ENCODE results near the gene TMEM161A.
"Not testable (repeated sequence)": the region's sequence is repeated elsewhere in the genome, so short reads cannot be mapped to it uniquely, and the experiment has no call there.

The TMEM161A gene

DNA sequence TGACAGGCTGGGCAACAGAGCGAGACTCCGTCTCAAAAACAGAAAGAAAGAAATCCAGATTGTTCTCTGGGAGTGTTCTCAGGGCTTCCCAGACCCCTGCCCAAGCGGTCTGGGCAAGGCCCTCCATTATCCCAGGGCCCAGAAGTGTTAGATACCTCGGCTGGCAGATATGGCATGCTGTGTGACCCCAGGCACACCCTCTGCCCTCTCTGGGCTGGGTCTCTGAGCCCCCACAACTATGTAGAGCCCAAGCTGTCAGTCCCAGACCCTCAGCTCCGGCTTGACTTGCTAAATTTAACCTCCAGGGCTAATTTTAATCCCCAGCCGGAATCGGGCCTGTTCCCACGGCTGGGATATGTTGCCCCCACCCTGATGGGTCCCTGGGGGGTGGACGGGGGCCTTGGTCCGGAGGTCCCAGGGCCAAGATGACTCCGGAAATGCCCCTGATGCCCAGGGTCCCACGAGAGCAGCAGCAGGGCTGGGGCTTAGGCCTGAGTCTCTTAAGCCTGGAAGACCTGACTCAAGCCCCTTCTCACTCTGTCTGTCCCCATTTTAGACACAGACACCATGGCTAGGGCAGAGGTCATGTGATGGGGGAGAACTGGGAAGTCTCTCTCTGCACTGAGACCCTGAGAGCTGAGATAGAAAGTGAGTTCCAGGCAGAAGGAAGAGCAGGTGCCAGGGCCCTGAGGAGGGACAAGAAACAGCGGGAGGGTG is 14.5 kb upstream of the TMEM161A start:
- H3K27ac ChIP-seq (ENCODE audit: low read length): no peak overlapping the region
- H3K4me1 ChIP-seq (ENCODE audit: control insufficient read depth in 1 of 2, insufficient read depth in 2 of 2, low read length in 2 of 2): no peaks in the 10 kb centered on the region
- H3K36me3 ChIP-seq (ENCODE audit: control insufficient read depth in 1 of 2, insufficient read depth in 2 of 2, low read length in 2 of 2): peaks cover 4 to 25% of the 10 kb centered on the region in 2 donors
- no peak overlapping the region for H3K4me3 ChIP-seq (ENCODE audit: low read depth in 1 of 2, low read length in 2 of 2)
- no peaks in the 10 kb centered on the region for H3K27me3 ChIP-seq (ENCODE audit: low read depth, low read length)
- H3K9me3 ChIP-seq (ENCODE audit: control insufficient read depth in 1 of 2, low read length in 2 of 2): no peaks in the 10 kb centered on the region

DNA sequence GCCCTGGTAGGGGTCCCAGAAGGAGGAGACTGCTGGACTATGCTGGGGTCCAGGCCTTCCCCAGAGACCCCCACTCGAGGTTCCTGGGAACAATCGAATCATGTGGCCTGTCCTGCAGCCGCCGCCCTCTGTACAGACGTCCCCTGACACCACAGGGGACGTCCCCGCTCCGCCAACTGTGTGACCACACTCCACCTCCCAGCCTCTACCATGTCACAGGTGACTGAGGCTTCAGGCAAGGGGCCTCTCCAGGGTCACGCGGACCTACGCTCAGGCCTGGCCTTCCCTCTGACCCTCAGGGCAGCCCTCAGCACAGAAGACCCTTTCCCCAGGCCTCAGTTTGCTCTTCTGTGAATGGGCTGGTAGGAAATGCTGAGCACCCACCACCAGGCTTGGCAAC is 13.1 kb upstream of the TMEM161A start:
- H3K9me3 ChIP-seq (ENCODE audit: control insufficient read depth in 1 of 2, low read length in 2 of 2): no peaks in the 10 kb centered on the region
- H3K4me3 ChIP-seq (ENCODE audit: low read depth in 1 of 2, low read length in 2 of 2): no peak overlapping the region
- H3K27ac ChIP-seq (ENCODE audit: low read length): no peak overlapping the region
- no peaks in the 10 kb centered on the region for H3K4me1 ChIP-seq (ENCODE audit: control insufficient read depth in 1 of 2, insufficient read depth in 2 of 2, low read length in 2 of 2)
- no peaks in the 10 kb centered on the region for H3K27me3 ChIP-seq (ENCODE audit: low read depth, low read length)
- peaks cover 9 to 32% of the 10 kb centered on the region in 2 donors for H3K36me3 ChIP-seq (ENCODE audit: control insufficient read depth in 1 of 2, insufficient read depth in 2 of 2, low read length in 2 of 2)

DNA sequence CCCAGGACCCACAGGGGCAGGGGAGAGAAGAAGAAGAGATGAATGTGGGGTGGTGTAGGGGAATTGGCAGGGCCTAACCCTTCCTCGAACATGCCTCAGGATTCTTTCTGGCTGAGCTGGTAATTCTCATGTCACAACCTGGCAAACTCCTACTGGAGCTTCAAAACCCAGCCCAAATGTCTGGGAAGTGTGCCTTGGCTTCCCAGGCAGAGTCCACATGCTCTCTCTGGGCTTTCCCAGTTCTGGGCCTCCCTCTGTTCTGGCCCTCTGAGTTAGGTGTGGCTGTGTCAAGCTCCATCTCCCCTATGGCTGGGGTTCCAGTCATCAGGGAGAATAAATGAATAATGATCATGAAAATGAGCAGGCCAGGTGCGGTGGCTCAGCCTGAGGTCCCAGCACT is 11.2 kb upstream of the TMEM161A start:
- H3K36me3 ChIP-seq (ENCODE audit: control insufficient read depth in 1 of 2, insufficient read depth in 2 of 2, low read length in 2 of 2): peaks cover 9 to 27% of the 10 kb centered on the region in 2 donors

DNA sequence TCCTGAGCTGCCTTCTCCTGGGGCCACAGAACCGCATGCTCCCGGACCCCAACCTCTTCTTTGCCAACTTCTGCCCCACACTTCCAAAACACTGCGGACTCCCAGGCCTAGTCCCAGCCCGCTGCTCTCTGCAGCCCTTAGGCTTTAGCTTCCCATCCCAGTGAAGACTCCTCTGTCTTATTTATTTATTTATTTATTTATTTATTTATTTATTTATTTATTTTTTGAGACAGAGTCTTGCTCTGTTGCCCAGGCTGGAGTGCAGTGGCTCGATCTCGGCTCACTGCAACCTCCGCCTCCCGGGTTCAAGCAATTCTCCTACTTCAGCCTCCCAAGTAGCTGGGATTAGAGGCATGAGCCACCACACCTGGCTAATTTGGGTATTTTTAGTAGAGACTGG is 10.2 kb upstream of the TMEM161A start:
- H3K9me3 ChIP-seq (ENCODE audit: control insufficient read depth in 1 of 2, low read length in 2 of 2); H3K4me1 ChIP-seq (ENCODE audit: control insufficient read depth in 1 of 2, insufficient read depth in 2 of 2, low read length in 2 of 2); H3K27ac ChIP-seq (ENCODE audit: low read length); H3K27me3 ChIP-seq (ENCODE audit: low read depth, low read length); H3K4me3 ChIP-seq (ENCODE audit: low read depth in 1 of 2, low read length in 2 of 2): not testable (repeated sequence)
- peaks cover 9 to 27% of the 10 kb centered on the region in 2 donors for H3K36me3 ChIP-seq (ENCODE audit: control insufficient read depth in 1 of 2, insufficient read depth in 2 of 2, low read length in 2 of 2)

More for the DNA sequence above, 11.2 kb upstream of the TMEM161A start:
- Histone ChIP-seq H3K9me3 (ENCODE audit: control insufficient read depth in 1 of 2, low read length in 2 of 2) (no peaks in the 10 kb centered on the region), H3K4me1 (ENCODE audit: control insufficient read depth in 1 of 2, insufficient read depth in 2 of 2, low read length in 2 of 2) (peaks cover 0 to 5% of the 10 kb centered on the region in 2 donors), H3K4me3 (ENCODE audit: low read depth in 1 of 2, low read length in 2 of 2) (no peak overlapping the region), H3K27me3 (ENCODE audit: low read depth, low read length) (no peaks in the 10 kb centered on the region), H3K27ac (ENCODE audit: low read length) (no peak overlapping the region)

DNA sequence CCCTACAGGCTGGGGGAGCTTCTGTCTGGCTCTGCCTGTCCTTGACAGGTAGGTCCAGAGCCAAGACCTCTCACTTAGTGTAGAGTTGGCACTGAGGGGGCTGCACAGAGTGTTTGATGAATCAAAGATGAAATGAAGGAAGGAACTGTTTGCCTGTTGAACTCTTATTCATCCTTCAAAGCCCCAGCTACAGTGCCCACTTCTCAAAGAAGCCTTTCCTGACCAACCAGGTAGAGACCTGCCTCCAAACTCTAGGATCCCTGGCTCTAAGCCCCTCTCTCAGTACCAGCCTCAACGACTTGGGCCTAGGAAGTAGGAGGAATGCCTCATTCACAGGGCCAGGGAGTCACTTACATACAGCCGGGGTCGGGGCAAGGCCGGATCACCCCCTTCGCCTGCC is 9.1 kb upstream of the TMEM161A start:
- H3K27ac ChIP-seq (ENCODE audit: low read length): no peak overlapping the region
- H3K4me1 ChIP-seq (ENCODE audit: control insufficient read depth in 1 of 2, insufficient read depth in 2 of 2, low read length in 2 of 2): peaks cover 0 to 5% of the 10 kb centered on the region in 2 donors
- peaks cover 9 to 27% of the 10 kb centered on the region in 2 donors for H3K36me3 ChIP-seq (ENCODE audit: control insufficient read depth in 1 of 2, insufficient read depth in 2 of 2, low read length in 2 of 2)
- no peaks in the 10 kb centered on the region for H3K27me3 ChIP-seq (ENCODE audit: low read depth, low read length)
- no peaks in the 10 kb centered on the region for H3K9me3 ChIP-seq (ENCODE audit: control insufficient read depth in 1 of 2, low read length in 2 of 2)
- H3K4me3 ChIP-seq (ENCODE audit: low read depth in 1 of 2, low read length in 2 of 2): no peak overlapping the region

DNA sequence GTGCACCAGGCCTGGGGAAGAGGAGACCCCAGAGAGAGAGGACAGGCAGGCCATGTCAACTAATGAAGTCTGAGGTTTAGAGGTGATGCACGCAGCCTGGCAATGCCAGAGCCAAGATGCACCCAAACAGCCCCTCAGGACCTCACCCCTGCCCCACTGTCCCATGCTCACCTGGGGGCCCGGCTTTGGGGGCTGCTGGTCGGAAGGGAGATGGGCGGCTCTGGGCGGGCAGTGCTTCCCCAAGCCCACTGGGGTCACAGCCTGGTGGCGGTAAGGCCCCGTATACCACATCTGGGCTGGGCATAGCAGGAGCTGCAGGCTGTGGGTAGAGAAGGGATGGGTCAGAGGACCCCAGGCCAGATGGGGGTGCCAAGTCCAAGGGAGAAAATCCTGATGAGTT is 8.6 kb upstream of the TMEM161A start:
- Histone ChIP-seq H3K27me3 (ENCODE audit: low read depth, low read length) (no peaks in the 10 kb centered on the region), H3K4me3 (ENCODE audit: low read depth in 1 of 2, low read length in 2 of 2) (no peak overlapping the region), H3K4me1 (ENCODE audit: control insufficient read depth in 1 of 2, insufficient read depth in 2 of 2, low read length in 2 of 2) (peaks cover 0 to 5% of the 10 kb centered on the region in 2 donors), H3K36me3 (ENCODE audit: control insufficient read depth in 1 of 2, insufficient read depth in 2 of 2, low read length in 2 of 2) (peaks cover 9 to 27% of the 10 kb centered on the region in 2 donors), H3K9me3 (ENCODE audit: control insufficient read depth in 1 of 2, low read length in 2 of 2) (no peaks in the 10 kb centered on the region), H3K27ac (ENCODE audit: low read length) (no peak overlapping the region)

DNA sequence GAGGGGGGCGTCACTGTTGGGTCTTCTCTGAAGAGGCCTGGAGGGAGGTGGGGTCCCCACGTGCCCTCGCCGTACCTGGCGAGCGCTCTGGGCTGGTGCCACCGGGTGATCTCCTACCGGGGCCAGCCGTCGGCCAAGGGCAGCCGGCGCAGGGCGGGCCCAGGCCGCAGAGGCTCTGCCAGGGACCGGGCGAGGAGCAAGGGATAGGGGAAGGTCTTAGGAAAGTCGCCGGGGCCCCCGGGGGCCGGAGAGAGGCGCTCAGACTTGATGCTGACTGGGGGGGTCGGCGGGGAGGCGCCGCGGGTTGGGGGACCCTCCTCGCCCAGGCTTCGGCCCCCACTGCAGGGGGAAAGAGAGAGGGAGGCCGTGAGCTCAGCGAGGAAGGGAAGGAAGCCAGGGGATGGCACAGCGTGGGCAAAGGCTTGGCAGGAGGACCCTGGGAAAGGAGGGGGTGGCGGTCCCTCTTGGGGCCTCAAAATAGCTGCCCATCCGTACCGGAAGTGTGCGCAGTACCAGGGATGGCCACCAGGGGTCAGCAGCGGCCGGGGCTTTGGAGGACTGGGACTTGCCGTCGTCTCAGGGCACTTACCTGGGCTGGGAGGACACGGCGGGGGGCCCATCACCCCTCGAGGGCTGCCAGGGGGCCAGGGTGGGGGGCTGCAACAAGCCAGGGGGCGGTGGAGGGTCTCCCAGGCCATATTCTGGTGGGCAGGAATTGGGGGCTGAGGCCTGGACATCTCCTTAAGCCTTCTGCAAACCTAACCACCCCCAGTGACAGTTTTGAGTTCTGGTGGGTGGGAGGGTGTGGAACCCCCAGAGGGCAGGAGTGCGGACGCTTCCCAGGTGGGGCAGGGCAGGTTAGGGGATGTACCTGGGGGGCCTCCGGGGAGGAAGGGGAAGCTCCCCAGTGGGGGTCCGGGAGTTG is 7.7 kb upstream of the TMEM161A start:
- H3K4me3 ChIP-seq (ENCODE audit: low read depth in 1 of 2, low read length in 2 of 2): peak overlapping the region in 1 of 2 donors; percentile 33
- no peaks in the 10 kb centered on the region for H3K9me3 ChIP-seq (ENCODE audit: control insufficient read depth in 1 of 2, low read length in 2 of 2)
- peaks cover 0 to 5% of the 10 kb centered on the region in 2 donors for H3K4me1 ChIP-seq (ENCODE audit: control insufficient read depth in 1 of 2, insufficient read depth in 2 of 2, low read length in 2 of 2)
- H3K36me3 ChIP-seq (ENCODE audit: control insufficient read depth in 1 of 2, insufficient read depth in 2 of 2, low read length in 2 of 2): peaks cover 9 to 27% of the 10 kb centered on the region in 2 donors
- H3K27me3 ChIP-seq (ENCODE audit: low read depth, low read length): no peaks in the 10 kb centered on the region
- no peak overlapping the region for H3K27ac ChIP-seq (ENCODE audit: low read length)

DNA sequence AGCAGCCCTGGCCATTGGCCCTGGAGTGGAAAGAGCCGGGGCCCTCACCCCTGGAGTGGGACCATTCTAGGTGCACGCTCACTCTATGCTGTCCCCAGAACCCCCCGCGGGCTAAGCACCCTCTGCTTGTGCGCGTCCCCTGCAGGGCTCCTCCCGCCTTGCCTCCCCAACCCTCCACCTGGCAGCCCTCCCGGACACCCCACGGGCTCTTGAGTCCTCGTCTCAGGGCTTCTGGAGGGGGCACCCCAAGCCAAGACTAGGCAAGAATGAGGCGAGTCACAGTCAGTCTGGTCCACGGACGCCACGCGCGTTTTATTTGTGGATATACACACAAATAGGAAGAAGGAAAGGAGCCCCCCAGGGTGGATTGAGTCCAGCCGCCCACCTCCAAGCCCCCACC is 7.0 kb upstream of the TMEM161A start:
- H3K27me3 ChIP-seq (ENCODE audit: low read depth, low read length): no peaks in the 10 kb centered on the region
- peaks cover 9 to 27% of the 10 kb centered on the region in 2 donors for H3K36me3 ChIP-seq (ENCODE audit: control insufficient read depth in 1 of 2, insufficient read depth in 2 of 2, low read length in 2 of 2)
- H3K4me1 ChIP-seq (ENCODE audit: control insufficient read depth in 1 of 2, insufficient read depth in 2 of 2, low read length in 2 of 2): peaks cover 0 to 5% of the 10 kb centered on the region in 2 donors
- no peaks in the 10 kb centered on the region for H3K9me3 ChIP-seq (ENCODE audit: control insufficient read depth in 1 of 2, low read length in 2 of 2)
- no peak overlapping the region for H3K27ac ChIP-seq (ENCODE audit: low read length)
- peak overlapping the region in 1 of 2 donors; percentile 33 for H3K4me3 ChIP-seq (ENCODE audit: low read depth in 1 of 2, low read length in 2 of 2)

DNA sequence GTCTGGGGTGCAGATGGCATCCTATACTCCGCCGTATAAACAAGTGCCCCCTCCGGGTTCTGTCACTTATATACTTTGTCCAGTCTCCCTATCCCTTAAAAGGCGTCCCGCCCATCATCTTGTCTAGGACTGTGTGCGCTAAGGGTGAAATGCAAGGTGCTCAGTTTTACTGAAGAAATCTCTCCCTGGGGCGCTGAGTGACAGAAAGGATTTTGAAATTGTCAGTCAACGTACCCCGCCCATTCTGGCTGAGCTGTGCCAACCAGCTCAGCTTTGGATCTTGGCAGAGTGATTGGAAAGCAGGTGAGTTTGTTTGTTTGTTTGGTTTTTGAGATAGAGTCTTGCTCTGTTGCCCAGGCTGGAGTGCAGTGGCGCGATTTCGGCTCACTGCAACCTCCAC is 4.1 kb upstream of the TMEM161A start:
- Histone ChIP-seq H3K27ac (ENCODE audit: low read length) (no peak overlapping the region), H3K9me3 (ENCODE audit: control insufficient read depth in 1 of 2, low read length in 2 of 2) (no peaks in the 10 kb centered on the region), H3K4me1 (ENCODE audit: control insufficient read depth in 1 of 2, insufficient read depth in 2 of 2, low read length in 2 of 2) (peaks cover 0 to 10% of the 10 kb centered on the region in 2 donors), H3K4me3 (ENCODE audit: low read depth in 1 of 2, low read length in 2 of 2) (no peak overlapping the region), H3K27me3 (ENCODE audit: low read depth, low read length) (no peaks in the 10 kb centered on the region), H3K36me3 (ENCODE audit: control insufficient read depth in 1 of 2, insufficient read depth in 2 of 2, low read length in 2 of 2) (peaks cover 4 to 9% of the 10 kb centered on the region in 2 donors)

DNA sequence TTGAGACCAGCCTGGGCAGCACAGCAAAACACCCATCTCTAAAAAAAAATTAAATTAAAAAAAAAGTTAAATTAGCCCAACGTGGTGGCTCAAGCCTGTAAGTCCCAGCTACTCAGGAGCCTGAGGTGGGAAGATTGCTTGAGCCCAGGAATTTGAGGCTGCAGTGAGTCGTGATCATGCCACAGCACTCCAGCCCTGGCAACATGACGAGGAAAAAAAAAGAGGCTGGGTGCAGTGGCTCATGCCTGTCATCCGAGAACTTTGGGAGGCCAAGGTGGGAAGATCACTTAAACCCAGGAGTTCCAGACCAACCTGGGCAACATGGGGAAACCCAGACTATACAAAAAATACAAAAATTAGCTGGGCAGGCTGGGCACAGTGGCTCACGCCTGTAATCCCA is 2.2 kb upstream of the TMEM161A start:
- H3K4me3 ChIP-seq (ENCODE audit: low read depth in 1 of 2, low read length in 2 of 2): no peak overlapping the region
- no peaks in the 10 kb centered on the region for H3K9me3 ChIP-seq (ENCODE audit: control insufficient read depth in 1 of 2, low read length in 2 of 2)
- no peak overlapping the region for H3K27ac ChIP-seq (ENCODE audit: low read length)
- H3K36me3 ChIP-seq (ENCODE audit: control insufficient read depth in 1 of 2, insufficient read depth in 2 of 2, low read length in 2 of 2): no peaks in the 10 kb centered on the region
- H3K27me3 ChIP-seq (ENCODE audit: low read depth, low read length): no peaks in the 10 kb centered on the region
- peaks cover 0 to 10% of the 10 kb centered on the region in 2 donors for H3K4me1 ChIP-seq (ENCODE audit: control insufficient read depth in 1 of 2, insufficient read depth in 2 of 2, low read length in 2 of 2)

DNA sequence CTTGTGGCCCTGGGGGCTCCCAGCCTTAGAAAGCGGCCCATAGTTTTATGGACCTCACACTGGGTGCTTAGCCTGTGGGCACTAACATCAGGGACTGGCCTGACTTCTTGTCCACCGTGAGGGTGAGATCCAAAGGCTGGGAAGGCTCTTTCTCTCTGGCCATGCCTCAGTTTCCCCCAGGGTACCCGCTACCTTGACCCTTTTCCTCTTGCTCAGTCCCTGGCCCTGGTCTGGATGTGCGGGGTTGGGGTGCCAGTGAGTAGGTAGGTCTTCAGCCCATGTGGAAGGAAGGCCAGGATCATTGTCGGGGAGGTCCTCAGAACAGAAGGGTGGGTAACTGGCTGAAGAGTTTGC is 1.6 kb upstream of the TMEM161A start:
- no peaks in the 10 kb centered on the region for H3K36me3 ChIP-seq (ENCODE audit: control insufficient read depth in 1 of 2, insufficient read depth in 2 of 2, low read length in 2 of 2)
- H3K4me1 ChIP-seq (ENCODE audit: control insufficient read depth in 1 of 2, insufficient read depth in 2 of 2, low read length in 2 of 2): peaks cover 0 to 10% of the 10 kb centered on the region in 2 donors
- H3K27me3 ChIP-seq (ENCODE audit: low read depth, low read length): no peaks in the 10 kb centered on the region
- no peak overlapping the region for H3K27ac ChIP-seq (ENCODE audit: low read length)
- H3K9me3 ChIP-seq (ENCODE audit: control insufficient read depth in 1 of 2, low read length in 2 of 2): no peaks in the 10 kb centered on the region
- no peak overlapping the region for H3K4me3 ChIP-seq (ENCODE audit: low read depth in 1 of 2, low read length in 2 of 2)
